SK-N-SH (cell line): ENCODE results near the gene GLYR1. TPM values are rescaled to one million over a fixed set of nuclear protein-coding genes. Genes with fewer than 3 reads are reported as not detected.

Source experiments
- CTCF ChIA-PET: fragments of 300-600, 350-600 bp; formaldehyde crosslinking; extraction: SDS; loops from one replicate; lab custom pipeline; 2021; lab: Yijun Ruan, JAX
- POLR2A ChIA-PET: fragments of 350-600 bp; sonication (Branson Sonifier 250); formaldehyde crosslinking; extraction: SDS; loops from one replicate; lab custom pipeline; 2020; ENCODE audit warnings: antibody characterized with exemption, inconsistent platforms; lab: Yijun Ruan, JAX
- DNase-seq: peaks from one replicate; pipeline ENCODE4 v3.0.0; 2012
- H2AFZ ChIP-seq: fragments of 200-600 bp; sonication (generic); 2 replicates; pipeline ENCODE4 v1.8.1; 2016; ENCODE audit warnings: antibody characterized with exemption, mild to moderate bottlenecking, low read depth
- H3F3A ChIP-seq: fragments of 200-600 bp; sonication (generic); replicated peaks from 2 replicates; pipeline ENCODE3; 2016; ENCODE audit warnings: antibody characterized with exemption, mild to moderate bottlenecking; ENCODE audit not compliant: insufficient read depth
- H3K27ac ChIP-seq, 2 experiments: fragments of 200-500 bp in 1 of 2; fragments of 200-600 bp in 1 of 2; sonication (Bioruptor generic) in 1 of 2; sonication (generic), shearing (Covaris generic) in 1 of 2; 2 replicates each; pipeline versions ENCODE4 v1.5.1 to v1.6.1; 2014 to 2016; ENCODE audit warnings: low read depth in 2 of 2, inconsistent platforms in 1 of 2, low read length in 1 of 2, mild to moderate bottlenecking in 1 of 2, mixed read lengths in 1 of 2
- H3K27me3 ChIP-seq: fragments of 200-600 bp; sonication (generic), shearing (Covaris generic); 2 replicates; pipeline ENCODE4 v1.6.1; 2016; ENCODE audit warnings: mixed run types; ENCODE audit not compliant: insufficient read depth
- H3K36me3 ChIP-seq, 2 experiments: fragments of 200-500 bp in 1 of 2; fragments of 200-600 bp in 1 of 2; sonication (Bioruptor generic) in 1 of 2; sonication (generic) in 1 of 2; replicated peaks in 1 of 2; 2 replicates each; pipeline versions ENCODE3 to v1.5.1; 2014 to 2016; ENCODE audit warnings: low read length in 1 of 2, mild to moderate bottlenecking in 1 of 2; ENCODE audit not compliant: insufficient read depth in 2 of 2, control insufficient read depth in 1 of 2
- H3K4me1 ChIP-seq, 2 experiments: fragments of 200-500 bp in 1 of 2; fragments of 200-600 bp in 1 of 2; sonication (Bioruptor generic) in 1 of 2; sonication (generic), shearing (Covaris generic) in 1 of 2; 2 replicates each; pipeline versions ENCODE4 v1.5.1 to v1.6.1; 2014 to 2016; ENCODE audit warnings: low read depth in 1 of 2, low read length in 1 of 2, mixed run types in 1 of 2; ENCODE audit not compliant: insufficient read depth in 2 of 2, control insufficient read depth in 1 of 2
- H3K4me2 ChIP-seq: fragments of 200-600 bp; sonication (generic), shearing (Covaris generic); 2 replicates; pipeline ENCODE4 v1.6.1; 2017; ENCODE audit warnings: mixed run types
- H3K4me3 ChIP-seq, 2 experiments: fragments of 200-500 bp in 1 of 2; fragments of 200-600 bp in 1 of 2; sonication (Bioruptor generic) in 1 of 2; sonication (generic), shearing (Covaris generic) in 1 of 2; 2 replicates each; pipeline versions ENCODE4 v1.5.1 to v1.8.1; 2014 to 2016; ENCODE audit warnings: low read depth in 2 of 2, inconsistent platforms in 1 of 2, low read length in 1 of 2, mild to moderate bottlenecking in 1 of 2, mixed read lengths in 1 of 2, moderate library complexity in 1 of 2
- H3K79me2 ChIP-seq: fragments of 200-600 bp; sonication (generic); 2 replicates; pipeline ENCODE4 v1.8.1; 2017; ENCODE audit warnings: mild to moderate bottlenecking; ENCODE audit not compliant: insufficient read depth
- H3K9ac ChIP-seq: fragments of 200-600 bp; sonication (generic); 2 replicates; pipeline ENCODE4 v1.6.1; 2017; ENCODE audit warnings: mixed run types
- H3K9me2 ChIP-seq: fragments of 200-600 bp; sonication (generic); 2 replicates; pipeline ENCODE4 v1.6.1; 2017; ENCODE audit warnings: mixed run types
- H3K9me3 ChIP-seq: fragments of 200-600 bp; sonication (generic); 2 replicates; pipeline ENCODE4 v1.6.1; 2017; ENCODE audit warnings: mixed run types, mild to moderate bottlenecking, moderate library complexity
- H4K20me1 ChIP-seq: fragments of 200-600 bp; sonication (generic); 2 replicates; pipeline ENCODE4 v1.6.1; 2017; ENCODE audit warnings: mild to moderate bottlenecking, mixed run types; ENCODE audit not compliant: insufficient read depth
- CHD2 ChIP-seq: fragments of 150-350 bp; IDR thresholded peaks from 2 replicates; pipeline ENCODE4 v1.6.1; 2018; ENCODE audit warnings: low read length; ENCODE audit not compliant: partially characterized antibody
- EP300 ChIP-seq, 2 experiments: IDR thresholded peaks; 2 replicates each; pipeline versions ENCODE4 v1.4.0 to v1.6.1; 2012; ENCODE audit warnings: borderline replicate concordance in 1 of 2, low read depth in 1 of 2, low read length in 1 of 2
- EZH2phosphoT487 ChIP-seq: fragments of 200-600 bp; sonication (generic); IDR thresholded peaks from 2 replicates; pipeline ENCODE4 v1.6.1; 2017; ENCODE audit warnings: low read depth, mixed run types, mild to moderate bottlenecking, antibody characterized with exemption, moderate library complexity, borderline replicate concordance
- FOXJ3 ChIP-seq: sonication (generic); formaldehyde crosslinking; IDR thresholded peaks from 2 replicates; pipeline ENCODE4 v1.5.1; 2020; ENCODE audit warnings: mild to moderate bottlenecking, missing genetic modification reagents
- FOXM1 ChIP-seq: IDR thresholded peaks from 2 replicates; pipeline ENCODE4 v1.4.0; 2012; ENCODE audit warnings: low read depth, mild to moderate bottlenecking
- GABPA ChIP-seq: IDR thresholded peaks from 2 replicates; pipeline ENCODE4 v1.4.0; 2012; ENCODE audit warnings: low read depth, mild to moderate bottlenecking
- MEF2A ChIP-seq: IDR thresholded peaks from 2 replicates; pipeline ENCODE4 v1.4.0; 2012; ENCODE audit warnings: low read depth, borderline replicate concordance
- MXI1 ChIP-seq: IDR thresholded peaks from 2 replicates; pipeline ENCODE4 v1.6.1; 2012; ENCODE audit warnings: mild to moderate bottlenecking, low read depth, low read length, improper control_type of control experiment
- SMC3 ChIP-seq: IDR thresholded peaks from 2 replicates; pipeline ENCODE4 v1.6.1; 2012; ENCODE audit warnings: low read depth, low read length, improper control_type of control experiment
- TCF12 ChIP-seq: IDR thresholded peaks from 2 replicates; pipeline ENCODE4 v1.4.0; 2012
- WGBS: methylation state at CpG from one replicate; pipeline ENCODE4 v1.1.6; 2017; ENCODE audit warnings: low lambda C conversion rate; 5-methylcytosine and 5-hydroxymethylcytosine counted together
- polyA plus RNA-seq, 3 experiments: library from polyadenylated mRNA; depleted of rRNA; stranded (reverse); fragments of >200 nt; gene quantifications; 2 replicates each; pipeline ENCODE4 v1.2.3, GENCODE V29; 2012
- TF ChIP-seq, protein P1 (sequence below): IDR thresholded peaks from 2 replicates; pipeline ENCODE4 v1.6.1; 2012; ENCODE audit warnings: mild to moderate bottlenecking, low read depth, low read length, moderate library complexity
- TF ChIP-seq, protein P2 (sequence below): IDR thresholded peaks from 2 replicates; pipeline ENCODE4 v1.4.0; 2012; ENCODE audit warnings: low read depth, borderline replicate concordance
- TF ChIP-seq, protein P3 (sequence below): fragments of 150-350 bp; IDR thresholded peaks from 2 replicates; pipeline ENCODE4 v1.6.1; 2017; ENCODE audit warnings: antibody characterized with exemption, low read length, low read depth, borderline replicate concordance
- TF ChIP-seq, protein P4 (sequence below): fragments of 150-350 bp; IDR thresholded peaks from 2 replicates; pipeline ENCODE4 v1.6.1; 2016; ENCODE audit warnings: mild to moderate bottlenecking, low read depth, low read length
- TF ChIP-seq, protein P5 (sequence below): fragments of 200-600 bp; sonication (generic); IDR thresholded peaks from 2 replicates; pipeline ENCODE4 v1.6.1; 2017; ENCODE audit warnings: antibody characterized with exemption, mild to moderate bottlenecking, moderate library complexity
- TF ChIP-seq, protein P6 (sequence below): IDR thresholded peaks from 2 replicates; pipeline ENCODE4 v1.4.0; 2012; ENCODE audit warnings: low read depth
- TF ChIP-seq, protein P7 (sequence below): IDR thresholded peaks from 2 replicates; pipeline ENCODE4 v1.4.0; 2012; ENCODE audit warnings: low read depth, borderline replicate concordance

Gene GLYR1
- polyA plus RNA-seq, 1 of the 3 experiments (the other 2 are of a cell fraction) = 40.1 TPM

DNA sequence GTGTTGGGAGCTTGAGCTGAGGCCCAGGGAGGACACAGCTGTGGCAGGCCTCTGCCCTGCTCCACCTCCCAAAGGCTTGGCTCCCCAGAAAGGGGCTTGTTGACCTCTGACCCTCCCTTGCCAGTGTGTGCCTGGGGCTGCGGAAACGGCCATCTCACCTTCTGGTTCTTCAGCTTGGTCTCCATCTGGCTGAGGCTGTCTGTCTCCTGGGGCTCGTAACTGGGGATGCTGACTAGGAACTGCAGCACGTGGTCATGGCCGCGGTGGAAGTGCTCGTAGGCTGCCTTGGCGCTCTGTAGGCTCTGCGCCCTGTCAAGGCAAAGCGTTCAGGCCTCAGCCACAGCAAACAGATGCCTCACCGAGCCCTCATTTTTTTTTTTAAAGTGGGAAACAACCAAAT is 42.9 kb upstream of the GLYR1 start:
- Histone ChIP-seq H3K79me2 (no peaks in the 10 kb centered on the region), H4K20me1 (no peaks in the 10 kb centered on the region), H2AFZ (no peak overlapping the region), H3K27me3 (no peaks in the 10 kb centered on the region), H3K4me2 (no peak overlapping the region), H3K4me3 (no peak overlapping the region), H3K9me3 (no peaks in the 10 kb centered on the region), H3K4me1 (no peaks in the 10 kb centered on the region), H3K9ac (no peak overlapping the region), H3K9me2 (no peaks in the 10 kb centered on the region), H3K36me3 (peaks cover 0 to 60% of the 10 kb centered on the region in 2 experiments), H3F3A (no peaks in the 10 kb centered on the region), H3K27ac (no peak overlapping the region)
- CTCF ChIA-PET = no interaction called here
- DNase-seq = no peak
- POLR2A ChIA-PET = no interaction called here
- TF ChIP-seq, protein P1, sequence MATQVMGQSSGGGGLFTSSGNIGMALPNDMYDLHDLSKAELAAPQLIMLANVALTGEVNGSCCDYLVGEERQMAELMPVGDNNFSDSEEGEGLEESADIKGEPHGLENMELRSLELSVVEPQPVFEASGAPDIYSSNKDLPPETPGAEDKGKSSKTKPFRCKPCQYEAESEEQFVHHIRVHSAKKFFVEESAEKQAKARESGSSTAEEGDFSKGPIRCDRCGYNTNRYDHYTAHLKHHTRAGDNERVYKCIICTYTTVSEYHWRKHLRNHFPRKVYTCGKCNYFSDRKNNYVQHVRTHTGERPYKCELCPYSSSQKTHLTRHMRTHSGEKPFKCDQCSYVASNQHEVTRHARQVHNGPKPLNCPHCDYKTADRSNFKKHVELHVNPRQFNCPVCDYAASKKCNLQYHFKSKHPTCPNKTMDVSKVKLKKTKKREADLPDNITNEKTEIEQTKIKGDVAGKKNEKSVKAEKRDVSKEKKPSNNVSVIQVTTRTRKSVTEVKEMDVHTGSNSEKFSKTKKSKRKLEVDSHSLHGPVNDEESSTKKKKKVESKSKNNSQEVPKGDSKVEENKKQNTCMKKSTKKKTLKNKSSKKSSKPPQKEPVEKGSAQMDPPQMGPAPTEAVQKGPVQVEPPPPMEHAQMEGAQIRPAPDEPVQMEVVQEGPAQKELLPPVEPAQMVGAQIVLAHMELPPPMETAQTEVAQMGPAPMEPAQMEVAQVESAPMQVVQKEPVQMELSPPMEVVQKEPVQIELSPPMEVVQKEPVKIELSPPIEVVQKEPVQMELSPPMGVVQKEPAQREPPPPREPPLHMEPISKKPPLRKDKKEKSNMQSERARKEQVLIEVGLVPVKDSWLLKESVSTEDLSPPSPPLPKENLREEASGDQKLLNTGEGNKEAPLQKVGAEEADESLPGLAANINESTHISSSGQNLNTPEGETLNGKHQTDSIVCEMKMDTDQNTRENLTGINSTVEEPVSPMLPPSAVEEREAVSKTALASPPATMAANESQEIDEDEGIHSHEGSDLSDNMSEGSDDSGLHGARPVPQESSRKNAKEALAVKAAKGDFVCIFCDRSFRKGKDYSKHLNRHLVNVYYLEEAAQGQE = no peak
- no peak for TF ChIP-seq FOXJ3
- no peak for TF ChIP-seq EP300 (IDR thresholded peaks at IDR 0.05; ENCODE audit: borderline replicate concordance in 1 of 2, low read depth in 1 of 2, low read length in 1 of 2)
- TF ChIP-seq, protein P2, sequence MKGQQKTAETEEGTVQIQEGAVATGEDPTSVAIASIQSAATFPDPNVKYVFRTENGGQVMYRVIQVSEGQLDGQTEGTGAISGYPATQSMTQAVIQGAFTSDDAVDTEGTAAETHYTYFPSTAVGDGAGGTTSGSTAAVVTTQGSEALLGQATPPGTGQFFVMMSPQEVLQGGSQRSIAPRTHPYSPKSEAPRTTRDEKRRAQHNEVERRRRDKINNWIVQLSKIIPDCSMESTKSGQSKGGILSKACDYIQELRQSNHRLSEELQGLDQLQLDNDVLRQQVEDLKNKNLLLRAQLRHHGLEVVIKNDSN = no peak
- TF ChIP-seq, protein P3, sequence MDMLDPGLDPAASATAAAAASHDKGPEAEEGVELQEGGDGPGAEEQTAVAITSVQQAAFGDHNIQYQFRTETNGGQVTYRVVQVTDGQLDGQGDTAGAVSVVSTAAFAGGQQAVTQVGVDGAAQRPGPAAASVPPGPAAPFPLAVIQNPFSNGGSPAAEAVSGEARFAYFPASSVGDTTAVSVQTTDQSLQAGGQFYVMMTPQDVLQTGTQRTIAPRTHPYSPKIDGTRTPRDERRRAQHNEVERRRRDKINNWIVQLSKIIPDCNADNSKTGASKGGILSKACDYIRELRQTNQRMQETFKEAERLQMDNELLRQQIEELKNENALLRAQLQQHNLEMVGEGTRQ = no peak
- TF ChIP-seq, protein P4, sequence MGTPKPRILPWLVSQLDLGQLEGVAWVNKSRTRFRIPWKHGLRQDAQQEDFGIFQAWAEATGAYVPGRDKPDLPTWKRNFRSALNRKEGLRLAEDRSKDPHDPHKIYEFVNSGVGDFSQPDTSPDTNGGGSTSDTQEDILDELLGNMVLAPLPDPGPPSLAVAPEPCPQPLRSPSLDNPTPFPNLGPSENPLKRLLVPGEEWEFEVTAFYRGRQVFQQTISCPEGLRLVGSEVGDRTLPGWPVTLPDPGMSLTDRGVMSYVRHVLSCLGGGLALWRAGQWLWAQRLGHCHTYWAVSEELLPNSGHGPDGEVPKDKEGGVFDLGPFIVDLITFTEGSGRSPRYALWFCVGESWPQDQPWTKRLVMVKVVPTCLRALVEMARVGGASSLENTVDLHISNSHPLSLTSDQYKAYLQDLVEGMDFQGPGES = no peak
- no peak for TF ChIP-seq MXI1
- TF ChIP-seq, protein P5, sequence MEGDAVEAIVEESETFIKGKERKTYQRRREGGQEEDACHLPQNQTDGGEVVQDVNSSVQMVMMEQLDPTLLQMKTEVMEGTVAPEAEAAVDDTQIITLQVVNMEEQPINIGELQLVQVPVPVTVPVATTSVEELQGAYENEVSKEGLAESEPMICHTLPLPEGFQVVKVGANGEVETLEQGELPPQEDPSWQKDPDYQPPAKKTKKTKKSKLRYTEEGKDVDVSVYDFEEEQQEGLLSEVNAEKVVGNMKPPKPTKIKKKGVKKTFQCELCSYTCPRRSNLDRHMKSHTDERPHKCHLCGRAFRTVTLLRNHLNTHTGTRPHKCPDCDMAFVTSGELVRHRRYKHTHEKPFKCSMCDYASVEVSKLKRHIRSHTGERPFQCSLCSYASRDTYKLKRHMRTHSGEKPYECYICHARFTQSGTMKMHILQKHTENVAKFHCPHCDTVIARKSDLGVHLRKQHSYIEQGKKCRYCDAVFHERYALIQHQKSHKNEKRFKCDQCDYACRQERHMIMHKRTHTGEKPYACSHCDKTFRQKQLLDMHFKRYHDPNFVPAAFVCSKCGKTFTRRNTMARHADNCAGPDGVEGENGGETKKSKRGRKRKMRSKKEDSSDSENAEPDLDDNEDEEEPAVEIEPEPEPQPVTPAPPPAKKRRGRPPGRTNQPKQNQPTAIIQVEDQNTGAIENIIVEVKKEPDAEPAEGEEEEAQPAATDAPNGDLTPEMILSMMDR = no peak
- no peak for TF ChIP-seq TCF12
- TF ChIP-seq CHD2 = no peak
- TF ChIP-seq, protein P6, sequence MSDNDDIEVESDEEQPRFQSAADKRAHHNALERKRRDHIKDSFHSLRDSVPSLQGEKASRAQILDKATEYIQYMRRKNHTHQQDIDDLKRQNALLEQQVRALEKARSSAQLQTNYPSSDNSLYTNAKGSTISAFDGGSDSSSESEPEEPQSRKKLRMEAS = no peak
- TF ChIP-seq MEF2A = no peak
- no peak for TF ChIP-seq EZH2phosphoT487
- no peak for TF ChIP-seq SMC3
- TF ChIP-seq FOXM1 = no peak
- TF ChIP-seq, protein P7, sequence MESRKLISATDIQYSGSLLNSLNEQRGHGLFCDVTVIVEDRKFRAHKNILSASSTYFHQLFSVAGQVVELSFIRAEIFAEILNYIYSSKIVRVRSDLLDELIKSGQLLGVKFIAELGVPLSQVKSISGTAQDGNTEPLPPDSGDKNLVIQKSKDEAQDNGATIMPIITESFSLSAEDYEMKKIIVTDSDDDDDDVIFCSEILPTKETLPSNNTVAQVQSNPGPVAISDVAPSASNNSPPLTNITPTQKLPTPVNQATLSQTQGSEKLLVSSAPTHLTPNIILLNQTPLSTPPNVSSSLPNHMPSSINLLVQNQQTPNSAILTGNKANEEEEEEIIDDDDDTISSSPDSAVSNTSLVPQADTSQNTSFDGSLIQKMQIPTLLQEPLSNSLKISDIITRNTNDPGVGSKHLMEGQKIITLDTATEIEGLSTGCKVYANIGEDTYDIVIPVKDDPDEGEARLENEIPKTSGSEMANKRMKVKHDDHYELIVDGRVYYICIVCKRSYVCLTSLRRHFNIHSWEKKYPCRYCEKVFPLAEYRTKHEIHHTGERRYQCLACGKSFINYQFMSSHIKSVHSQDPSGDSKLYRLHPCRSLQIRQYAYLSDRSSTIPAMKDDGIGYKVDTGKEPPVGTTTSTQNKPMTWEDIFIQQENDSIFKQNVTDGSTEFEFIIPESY = no peak
- no peak for TF ChIP-seq GABPA
- 84% methylated on average over 7 of the region's 11 CpGs for WGBS
